ENCODE measurements around the gene OPCML.

Gene OPCML

GRCh38 chr11:132772703-132773545, 759.4 kb downstream of the OPCML start:
- H2AFZ ChIP-seq (ENCODE audit: low read depth, low read length, severe bottlenecking): no peak overlapping the region
- H3K4me2 ChIP-seq (ENCODE audit: low read depth, low read length, poor library complexity, severe bottlenecking): no peak overlapping the region

DNA sequence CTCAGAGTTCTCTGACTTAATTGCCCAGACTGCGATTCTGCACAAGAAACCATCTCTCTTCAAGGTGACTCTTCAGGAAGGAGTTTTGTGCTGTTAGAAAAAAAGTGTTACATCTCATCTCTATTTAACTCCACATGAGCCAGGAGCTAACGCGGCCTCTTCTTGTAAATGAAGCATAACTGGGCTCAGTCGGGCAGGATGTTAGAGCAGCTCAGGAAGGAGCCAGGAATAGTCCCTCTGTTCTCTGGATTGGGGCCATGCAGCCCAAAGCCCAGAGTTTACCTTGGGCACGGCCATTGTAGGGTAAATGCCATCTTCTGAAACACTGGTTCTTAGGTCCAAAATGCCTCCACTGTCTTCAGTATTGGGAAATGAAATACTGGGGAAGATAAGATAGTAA, 760.6 kb downstream of the OPCML start:
- Histone ChIP-seq H3K79me2 (ENCODE audit: insufficient read depth, low read length) (no peaks in the 10 kb centered on the region), H3K36me3 (ENCODE audit: low read length) (no peaks in the 10 kb centered on the region), H2AFZ (ENCODE audit: low read depth, low read length, severe bottlenecking) (no peak overlapping the region), H3K9ac (ENCODE audit: low read length) (no peak overlapping the region), H4K20me1 (ENCODE audit: low read depth, low read length) (no peaks in the 10 kb centered on the region), H3K27me3 (ENCODE audit: low read length) (no peaks in the 10 kb centered on the region), H3K4me2 (ENCODE audit: low read depth, low read length, poor library complexity, severe bottlenecking) (no peak overlapping the region), H3K4me3 (ENCODE audit: insufficient read depth, low read length, poor library complexity, severe bottlenecking) (no peak overlapping the region), H3F3A (ENCODE audit: insufficient read depth) (no peaks in the 10 kb centered on the region), H3K27ac (ENCODE audit: low read depth, low read length) (no peak overlapping the region), H3K9me2 (replicated peaks; ENCODE audit: insufficient read depth, low read length) (no peaks in the 10 kb centered on the region), H3K9me3 (ENCODE audit: insufficient read depth, low read length) (no peaks in the 10 kb centered on the region)
- TF ChIP-seq CTCF (IDR thresholded peaks at IDR 0.05; ENCODE audit: insufficient read depth, low read length, poor library complexity, severe bottlenecking) (no peak), EZH2phosphoT487 (conservative IDR thresholded peaks at IDR 0.05; ENCODE audit: low read length) (no peak)

More at GRCh38 chr11:132772703-132773545, 759.4 kb downstream of the OPCML start:
- H3K4me3 ChIP-seq (ENCODE audit: insufficient read depth, low read length, poor library complexity, severe bottlenecking): no peak overlapping the region
- no peaks in the 10 kb centered on the region for H3F3A ChIP-seq (ENCODE audit: insufficient read depth)
- H3K27me3 ChIP-seq (ENCODE audit: low read length): no peaks in the 10 kb centered on the region
- no peaks in the 10 kb centered on the region for H4K20me1 ChIP-seq (ENCODE audit: low read depth, low read length)
- no peaks in the 10 kb centered on the region for H3K79me2 ChIP-seq (ENCODE audit: insufficient read depth, low read length)
- H3K9me3 ChIP-seq (ENCODE audit: insufficient read depth, low read length): no peaks in the 10 kb centered on the region
- H3K27ac ChIP-seq (ENCODE audit: low read depth, low read length): no peak overlapping the region
- H3K9me2 ChIP-seq (replicated peaks; ENCODE audit: insufficient read depth, low read length): no peaks in the 10 kb centered on the region
- no peaks in the 10 kb centered on the region for H3K36me3 ChIP-seq (ENCODE audit: low read length)
- H3K9ac ChIP-seq (ENCODE audit: low read length): no peak overlapping the region
- no peak for TF ChIP-seq EZH2phosphoT487 (conservative IDR thresholded peaks at IDR 0.05; ENCODE audit: low read length)
- no peak for TF ChIP-seq CTCF (IDR thresholded peaks at IDR 0.05; ENCODE audit: insufficient read depth, low read length, poor library complexity, severe bottlenecking)

GRCh38 chr11:132770829-132771530, 761.3 kb downstream of the OPCML start:
- no peak overlapping the region for H3K27ac ChIP-seq (ENCODE audit: low read depth, low read length)
- H3K27me3 ChIP-seq (ENCODE audit: low read length): no peaks in the 10 kb centered on the region
- no peak overlapping the region for H3K4me2 ChIP-seq (ENCODE audit: low read depth, low read length, poor library complexity, severe bottlenecking)
- TF ChIP-seq CTCF (IDR thresholded peaks at IDR 0.05; ENCODE audit: insufficient read depth, low read length, poor library complexity, severe bottlenecking) (no peak), EZH2phosphoT487 (conservative IDR thresholded peaks at IDR 0.05; ENCODE audit: low read length) (no peak)
- H3K36me3 ChIP-seq (ENCODE audit: low read length): no peaks in the 10 kb centered on the region
- no peaks in the 10 kb centered on the region for H3K9me2 ChIP-seq (replicated peaks; ENCODE audit: insufficient read depth, low read length)
- no peak overlapping the region for H3K9ac ChIP-seq (ENCODE audit: low read length)
- H3K79me2 ChIP-seq (ENCODE audit: insufficient read depth, low read length): no peaks in the 10 kb centered on the region
- H3F3A ChIP-seq (ENCODE audit: insufficient read depth): no peaks in the 10 kb centered on the region
- H2AFZ ChIP-seq (ENCODE audit: low read depth, low read length, severe bottlenecking): no peak overlapping the region
- H3K9me3 ChIP-seq (ENCODE audit: insufficient read depth, low read length): no peaks in the 10 kb centered on the region
- no peaks in the 10 kb centered on the region for H4K20me1 ChIP-seq (ENCODE audit: low read depth, low read length)
- no peak overlapping the region for H3K4me3 ChIP-seq (ENCODE audit: insufficient read depth, low read length, poor library complexity, severe bottlenecking)
